ENCODE data around the gene CLDN18.

GRCh38 chr3:138070006-138070405 is 60.0 kb downstream of the CLDN18 start:
- TF ChIP-seq CTCF (IDR thresholded peaks at IDR 0.05 in 2 of 3, conservative IDR thresholded peaks at IDR 0.05 in 1 of 3; ENCODE audit: borderline replicate concordance in 1 of 3, insufficient read depth in 1 of 3, low read depth in 2 of 3, low read length in 2 of 3), result no peak
- TF ChIP-seq POLR2A (IDR thresholded peaks at IDR 0.05; ENCODE audit: borderline replicate concordance, extremely low read depth, insufficient read depth, insufficient read length), result no peak
- no peak for TF ChIP-seq RAD21 (IDR thresholded peaks at IDR 0.05; ENCODE audit: low read depth)
- no peak for TF ChIP-seq JUND (IDR thresholded peaks at IDR 0.05)
- TF ChIP-seq, protein P1, sequence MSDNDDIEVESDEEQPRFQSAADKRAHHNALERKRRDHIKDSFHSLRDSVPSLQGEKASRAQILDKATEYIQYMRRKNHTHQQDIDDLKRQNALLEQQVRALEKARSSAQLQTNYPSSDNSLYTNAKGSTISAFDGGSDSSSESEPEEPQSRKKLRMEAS (IDR thresholded peaks at IDR 0.05), result no peak
- no peak for TF ChIP-seq FOSL1 (IDR thresholded peaks at IDR 0.05; ENCODE audit: low read depth)
- TF ChIP-seq EZH2 (IDR thresholded peaks at IDR 0.05), result no peak

All from HCT116 (cell line).